ENCODE results near the gene CREB3L2.

Gene CREB3L2

GRCh38 chr7:138009350-138009653, 7.4 kb upstream of the CREB3L2 start:
- no peak for DNase-seq

GRCh38 chr7:138008588-138009349, 6.9 kb upstream of the CREB3L2 start:
- DNase-seq: peak; percentile 67

GRCh38 chr7:138008019-138008587, 6.2 kb upstream of the CREB3L2 start:
- DNase-seq: no peak

- peak; percentile 45 for DNase-seq
These were observed 4.2 kb upstream of the CREB3L2 start for GRCh38 chr7:138006106-138006505.

- no peak for DNase-seq
These were observed 3.0 kb upstream of the CREB3L2 start for GRCh38 chr7:138004936-138005335.

GRCh38 chr7:138004046-138004445, 2.2 kb upstream of the CREB3L2 start:
- no peak for DNase-seq

GRCh38 chr7:138002828-138003189, 923 bp upstream of the CREB3L2 start:
- DNase-seq: no peak

GRCh38 chr7:138002096-138002827, 376 bp upstream of the CREB3L2 start:
- DNase-seq: peak; percentile 100

- peak; percentile 91 for DNase-seq
These were observed 1.7 kb downstream of the CREB3L2 start for GRCh38 chr7:138000081-138000701.

- no peak for DNase-seq
These were observed 2.3 kb downstream of the CREB3L2 start for GRCh38 chr7:137999496-138000080.

- no peak for DNase-seq
These were observed 3.6 kb downstream of the CREB3L2 start for GRCh38 chr7:137998250-137998649.

GRCh38 chr7:137996871-137997270, 5.0 kb downstream of the CREB3L2 start:
- no peak for DNase-seq

GRCh38 chr7:137996386-137996851, 5.5 kb downstream of the CREB3L2 start:
- DNase-seq: peak; percentile 79

GRCh38 chr7:137994216-137994615, 7.7 kb downstream of the CREB3L2 start:
- no peak for DNase-seq

- DNase-seq: no peak
These were observed 8.5 kb downstream of the CREB3L2 start for GRCh38 chr7:137993395-137993743.

- DNase-seq: peak; percentile 94
These were observed 9.1 kb downstream of the CREB3L2 start for GRCh38 chr7:137992550-137993394.

GRCh38 chr7:137992104-137992549, 9.8 kb downstream of the CREB3L2 start:
- peak; percentile 82 for DNase-seq

- DNase-seq: peak; percentile 95
These were observed 11.5 kb downstream of the CREB3L2 start for GRCh38 chr7:137990251-137990941.

- no peak for DNase-seq
These were observed 12.3 kb downstream of the CREB3L2 start for GRCh38 chr7:137989590-137989989.

- DNase-seq: no peak
These were observed 12.8 kb downstream of the CREB3L2 start for GRCh38 chr7:137989094-137989493.

- DNase-seq: no peak
These were observed 13.9 kb downstream of the CREB3L2 start for GRCh38 chr7:137987968-137988367.

- DNase-seq: no peak
These were observed 14.3 kb downstream of the CREB3L2 start for GRCh38 chr7:137987563-137987962.
